DLD1 (cell line): ENCODE results near the gene CTAGE8.
"Not testable (repeated sequence)": the region's sequence is repeated elsewhere in the genome, so short reads cannot be mapped to it uniquely, and the experiment has no call there.

Experiments used
- in situ Hi-C: cut with HindIII; loops from 2 replicates; pipeline ENCODE4 v1.10.0; 2017; ENCODE audit warnings: low sequenced_read_pairs

Gene CTAGE8

GRCh38 chr7:144259067-144259466 is 10.0 kb downstream of the CTAGE8 start:
- in situ Hi-C loops = not testable (repeated sequence)

GRCh38 chr7:144256112-144256511 is 13.0 kb downstream of the CTAGE8 start:
- in situ Hi-C loops = no loop called here

- in situ Hi-C loops = no loop called here
Measured at GRCh38 chr7:144255471-144255897, 13.6 kb downstream of the CTAGE8 start.

GRCh38 chr7:144252307-144252706 is 16.8 kb downstream of the CTAGE8 start:
- in situ Hi-C loops = not testable (repeated sequence)

GRCh38 chr7:144247674-144248330 is 21.3 kb downstream of the CTAGE8 start:
- in situ Hi-C loops = not testable (repeated sequence)

GRCh38 chr7:144246967-144247366 is 22.1 kb downstream of the CTAGE8 start:
- in situ Hi-C loops = not testable (repeated sequence)

- in situ Hi-C loops = not testable (repeated sequence)
Measured at GRCh38 chr7:144245372-144245771, 23.7 kb downstream of the CTAGE8 start.

GRCh38 chr7:144239365-144239764 is 29.7 kb downstream of the CTAGE8 start, which contains the start of gene OR2A42:
Gene OR2A42, minus strand, starts transcription at chr7:144239605. Its CDS starts 6,762 bp downstream, at chr7:144232843.
- in situ Hi-C loops = not testable (repeated sequence)

GRCh38 chr7:144238530-144239082 is 30.5 kb downstream of the CTAGE8 start:
- in situ Hi-C loops = not testable (repeated sequence)

GRCh38 chr7:144233039-144233438 is 36.0 kb downstream of the CTAGE8 start:
- in situ Hi-C loops = not testable (repeated sequence)

GRCh38 chr7:144231027-144231426 is 38.1 kb downstream of the CTAGE8 start:
- in situ Hi-C loops = not testable (repeated sequence)

- in situ Hi-C loops = not testable (repeated sequence)
Measured at GRCh38 chr7:144228810-144229209, 40.3 kb downstream of the CTAGE8 start.

- in situ Hi-C loops = not testable (repeated sequence)
Measured at GRCh38 chr7:144226866-144227265, 42.2 kb downstream of the CTAGE8 start.

- in situ Hi-C loops = not testable (repeated sequence)
Measured at GRCh38 chr7:144223675-144224074, 45.4 kb downstream of the CTAGE8 start.

- in situ Hi-C loops = not testable (repeated sequence)
Measured at GRCh38 chr7:144220531-144220930, 48.6 kb downstream of the CTAGE8 start.

- in situ Hi-C loops = not testable (repeated sequence)
Measured at GRCh38 chr7:144219149-144219548, 49.9 kb downstream of the CTAGE8 start.

GRCh38 chr7:144218581-144218980 is 50.5 kb downstream of the CTAGE8 start:
- in situ Hi-C loops = not testable (repeated sequence)

GRCh38 chr7:144217200-144217599 is 51.9 kb downstream of the CTAGE8 start:
- in situ Hi-C loops = not testable (repeated sequence)
